ENCODE data around the gene DCHS1. TPM values are rescaled to one million over a fixed set of nuclear protein-coding genes. Genes with fewer than 3 reads are reported as not detected.
A peak's percentile ranks its signal among the peaks of the same experiment; 100 is the strongest.

DCHS1 gene
- total and polyA plus RNA-seq, 4 experiments from 2014 or later, result 0.47 to 6.7 (median 4.4) TPM

- Histone ChIP-seq H3K9me3 (ENCODE audit: control insufficient read depth in 1 of 2, low read length in 2 of 2) (no peaks in the 10 kb centered on the region), H3K36me3 (ENCODE audit: insufficient read depth, low read length) (no peaks in the 10 kb centered on the region), H3K27ac (ENCODE audit: low read depth, low read length) (no peak overlapping the region), H3K27me3 (ENCODE audit: insufficient read depth, low read length) (no peaks in the 10 kb centered on the region), H3K4me3 (ENCODE audit: low read length in 2 of 2) (no peak overlapping the region), H3K4me1 (ENCODE audit: insufficient read depth, low read length) (peaks cover 29% of the 10 kb centered on the region)
- H3K27ac Mint-ChIP-seq, result no peak overlapping the region
- no peaks in the 10 kb centered on the region for H3K27me3 Mint-ChIP-seq
- no peak overlapping the region for H3K4me3 Mint-ChIP-seq
- DNase-seq, result no peak
- ChIA-PET POLR2A (ENCODE audit: partially characterized antibody) (interaction anchor here (0.7 to 2.2 kb wide), 6 partner anchors 9 to 61 kb away, joined by 3 to 25 read pairs (median 4); partner anchors contain the start of genes MRPL17 and TAF10), CTCF (ENCODE audit: partially characterized antibody) (interaction anchor here (0.7 to 4.4 kb wide), 7 partner anchors 9 to 84 kb away, joined by 3 to 17 read pairs (median 4); partner anchors contain the start of genes MRPL17 and TAF10)
- H3K4me1 Mint-ChIP-seq, result peaks cover 0 to 7% (median 4%) of the 10 kb centered on the region in 4 donors
- no peaks in the 10 kb centered on the region for H3K9me3 Mint-ChIP-seq
- H3K36me3 Mint-ChIP-seq, result peaks cover 0 to 8% of the 10 kb centered on the region in 2 donors
- intact Hi-C loops (cut with micrococcal nuclease), result no loop called here
Measured at GRCh38 chr11:6621711-6622211, 33.8 kb downstream of the DCHS1 start.

GRCh38 chr11:6620636-6621035, 35.0 kb downstream of the DCHS1 start:
- POLR2A ChIA-PET (ENCODE audit: partially characterized antibody), result interaction anchor here (0.9 to 2.2 kb wide), 6 partner anchors 8 to 54 kb away, joined by 3 to 25 read pairs (median 4); partner anchors contain the start of genes ILK and TAF10
- H3K4me3 Mint-ChIP-seq, result no peak overlapping the region

GRCh38 chr11:6619004-6619745, 36.4 kb downstream of the DCHS1 start, which contains the start of gene TPP1:
TPP1 (minus strand) TSS chr11:6619422; CDS start chr11:6619400, 22 bp downstream.
- intact Hi-C loops (cut with micrococcal nuclease), result loop anchor here (1.0 to 10.0 kb wide), 6 partner anchors 15 to 204 kb away; partner anchors contain the start of genes APBB1, DCHS1 and MRPL17
- POLR2A ChIA-PET (ENCODE audit: partially characterized antibody), result interaction anchor here (0.7 to 5.2 kb wide), 31 partner anchors 9 to 216 kb away, joined by 3 to 132 read pairs (median 6); partner anchors contain the start of genes ARFIP2, DCHS1, ILK and MRPL17
- no peaks in the 10 kb centered on the region for H3K9me3 Mint-ChIP-seq
- H3K27ac Mint-ChIP-seq, result no peak within 1 kb of the TSS
- H3K27me3 ChIP-seq (ENCODE audit: insufficient read depth, low read length), result no peaks in the 10 kb centered on the region
- CTCF ChIA-PET (ENCODE audit: partially characterized antibody), result interaction anchor here (0.8 to 4.1 kb wide), 27 partner anchors 8 to 240 kb away, joined by 3 to 72 read pairs (median 6); partner anchors contain the start of genes ILK, MRPL17 and RRP8
- peak; percentile 88 to 94 (median 91) for DNase-seq
- H3K27me3 Mint-ChIP-seq, result no peaks in the 10 kb centered on the region
- peak within 1 kb of the TSS; percentile 90 for H3K27ac ChIP-seq (ENCODE audit: low read depth, low read length)
- H3K4me3 Mint-ChIP-seq, result no peak within 1 kb of the TSS
- peaks cover 10% of the 10 kb centered on the region for H3K36me3 ChIP-seq (ENCODE audit: insufficient read depth, low read length)
- peak within 1 kb of the TSS; percentile 68 to 86 for H3K4me3 ChIP-seq (ENCODE audit: low read length in 2 of 2)
- peaks cover 29% of the 10 kb centered on the region for H3K4me1 ChIP-seq (ENCODE audit: insufficient read depth, low read length)
- peaks cover 9 to 10% of the 10 kb centered on the region in 2 donors for H3K36me3 Mint-ChIP-seq
- H3K9me3 ChIP-seq (ENCODE audit: control insufficient read depth in 1 of 2, low read length in 2 of 2), result no peaks in the 10 kb centered on the region
- peaks cover 6 to 12% (median 9%) of the 10 kb centered on the region in 4 donors for H3K4me1 Mint-ChIP-seq

More at GRCh38 chr11:6620636-6621035, 35.0 kb downstream of the DCHS1 start:
- H3K4me3 ChIP-seq (ENCODE audit: low read length in 2 of 2), result no peak overlapping the region
- no peaks in the 10 kb centered on the region for H3K27me3 Mint-ChIP-seq
- no peak for DNase-seq
- H3K4me1 Mint-ChIP-seq, result peaks cover 5 to 9% (median 7%) of the 10 kb centered on the region in 4 donors
- peaks cover 2% of the 10 kb centered on the region for H3K36me3 ChIP-seq (ENCODE audit: insufficient read depth, low read length)
- intact Hi-C loops (cut with micrococcal nuclease), result no loop called here
- no peaks in the 10 kb centered on the region for H3K27me3 ChIP-seq (ENCODE audit: insufficient read depth, low read length)
- H3K9me3 Mint-ChIP-seq, result no peaks in the 10 kb centered on the region
- peaks cover 29% of the 10 kb centered on the region for H3K4me1 ChIP-seq (ENCODE audit: insufficient read depth, low read length)
- H3K9me3 ChIP-seq (ENCODE audit: control insufficient read depth in 1 of 2, low read length in 2 of 2), result no peaks in the 10 kb centered on the region
- H3K36me3 Mint-ChIP-seq, result peaks cover 5 to 9% of the 10 kb centered on the region in 2 donors
- no peak overlapping the region for H3K27ac ChIP-seq (ENCODE audit: low read depth, low read length)
- CTCF ChIA-PET (ENCODE audit: partially characterized antibody), result interaction anchor here (1.1 to 4.4 kb wide), 5 partner anchors 8 to 63 kb away, joined by 4 to 17 read pairs (median 7); partner anchors contain the start of genes MRPL17 and TAF10
- H3K27ac Mint-ChIP-seq, result no peak overlapping the region

- H3K36me3 Mint-ChIP-seq, result peaks cover 9 to 10% of the 10 kb centered on the region in 2 donors
- no peaks in the 10 kb centered on the region for H3K27me3 ChIP-seq (ENCODE audit: insufficient read depth, low read length)
- no peaks in the 10 kb centered on the region for H3K9me3 ChIP-seq (ENCODE audit: control insufficient read depth in 1 of 2, low read length in 2 of 2)
- no peaks in the 10 kb centered on the region for H3K9me3 Mint-ChIP-seq
- peak overlapping the region; percentile 90 for H3K27ac ChIP-seq (ENCODE audit: low read depth, low read length)
- H3K27ac Mint-ChIP-seq, result no peak overlapping the region
- no peak overlapping the region for H3K4me3 Mint-ChIP-seq
- peaks cover 32% of the 10 kb centered on the region for H3K4me1 ChIP-seq (ENCODE audit: insufficient read depth, low read length)
- CTCF ChIA-PET (ENCODE audit: partially characterized antibody), result interaction anchor here (0.7 to 4.1 kb wide), 34 partner anchors 9 to 240 kb away, joined by 3 to 72 read pairs (median 6); partner anchors contain the start of genes ARFIP2, ILK, MRPL17 and RRP8
- POLR2A ChIA-PET (ENCODE audit: partially characterized antibody), result interaction anchor here (0.6 to 5.2 kb wide), 34 partner anchors 10 to 216 kb away, joined by 3 to 132 read pairs (median 5); partner anchors contain the start of genes APBB1, ARFIP2, DCHS1 and ILK
- peak; percentile 36 to 92 (median 44) for DNase-seq
- H3K4me1 Mint-ChIP-seq, result peaks cover 6 to 12% (median 9%) of the 10 kb centered on the region in 4 donors
- H3K36me3 ChIP-seq (ENCODE audit: insufficient read depth, low read length), result peaks cover 10% of the 10 kb centered on the region
- peak overlapping the region; percentile 68 to 86 for H3K4me3 ChIP-seq (ENCODE audit: low read length in 2 of 2)
- no peaks in the 10 kb centered on the region for H3K27me3 Mint-ChIP-seq
- intact Hi-C loops (cut with micrococcal nuclease), result loop anchor here (1.0 to 10.0 kb wide), 6 partner anchors 14 to 204 kb away; partner anchors contain the start of genes APBB1, DCHS1 and MRPL17
Measured at GRCh38 chr11:6618117-6619003, 37.2 kb downstream of the DCHS1 start.

GRCh38 chr11:6617315-6617781, 38.3 kb downstream of the DCHS1 start:
- Mint-ChIP-seq H3K9me3 (no peaks in the 10 kb centered on the region), H3K4me3 (peak overlapping the region in 2 of 8 donors; percentile 13 to 22), H3K4me1 (peaks cover 6 to 12% (median 9%) of the 10 kb centered on the region in 4 donors), H3K27me3 (no peaks in the 10 kb centered on the region), H3K27ac (peak overlapping the region in 2 of 7 donors; percentile 48 to 85), H3K36me3 (peaks cover 9 to 10% of the 10 kb centered on the region in 2 donors)
- Histone ChIP-seq H3K36me3 (ENCODE audit: insufficient read depth, low read length) (peaks cover 10% of the 10 kb centered on the region), H3K27me3 (ENCODE audit: insufficient read depth, low read length) (no peaks in the 10 kb centered on the region), H3K9me3 (ENCODE audit: control insufficient read depth in 1 of 2, low read length in 2 of 2) (no peaks in the 10 kb centered on the region), H3K4me1 (ENCODE audit: insufficient read depth, low read length) (peaks cover 40% of the 10 kb centered on the region), H3K4me3 (ENCODE audit: low read length in 2 of 2) (peak overlapping the region in 1 of 2 donors; percentile 86), H3K27ac (ENCODE audit: low read depth, low read length) (no peak overlapping the region)
- POLR2A ChIA-PET (ENCODE audit: partially characterized antibody), result interaction anchor here (0.6 to 5.2 kb wide), 20 partner anchors 11 to 215 kb away, joined by 3 to 132 read pairs (median 18); partner anchors contain the start of genes APBB1, ARFIP2, DCHS1 and ILK
- CTCF ChIA-PET (ENCODE audit: partially characterized antibody), result interaction anchor here (0.7 to 4.1 kb wide), 19 partner anchors 9 to 238 kb away, joined by 3 to 72 read pairs (median 12); partner anchors contain the start of genes ARFIP2, ILK, MRPL17 and RRP8
- no peak for DNase-seq
- intact Hi-C loops (cut with micrococcal nuclease), result loop anchor here (10.0 kb wide), 1 partner anchor 203 kb away; the partner anchor contains the start of gene APBB1
